Breast epithelium (tissue), 3 donors: ENCODE measurements around the gene FBXO4.

Source experiments
- POLR2A ChIP-seq: fragments of 450-650 bp; IDR thresholded peaks from one replicate; pipeline ENCODE4 v1.6.1; 2016; ENCODE audit warnings: antibody characterized with exemption, mild to moderate bottlenecking, moderate library complexity
- TF ChIP-seq, protein P1 (sequence below), 3 donors: fragments of 450-650 bp; IDR thresholded peaks; one replicate each; pipeline ENCODE4 v1.5.1; 2016 to 2017; ENCODE audit warnings: antibody characterized with exemption in 3 of 3, mild to moderate bottlenecking in 3 of 3, moderate library complexity in 3 of 3

DNA sequence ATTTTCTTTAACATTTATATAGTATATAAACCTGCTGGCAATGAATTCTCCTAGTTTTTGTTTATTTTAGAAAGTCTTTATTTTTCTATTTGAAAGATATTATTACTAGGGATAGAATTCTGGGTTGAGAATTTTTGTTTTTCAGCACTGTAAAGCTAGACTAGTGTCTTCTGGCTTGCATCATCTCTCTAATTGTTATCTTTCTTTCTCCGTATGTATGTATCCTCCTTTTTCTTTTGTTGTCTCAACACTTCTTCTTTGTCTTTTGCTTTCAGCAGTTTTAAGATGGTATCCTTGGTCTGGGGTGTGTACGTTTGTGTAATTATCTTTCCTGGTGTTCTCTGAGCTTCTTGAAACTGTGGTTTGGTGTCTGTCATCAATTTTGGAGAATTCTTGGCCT lies 48.8 kb downstream of the FBXO4 start:
- TF ChIP-seq, protein P1, sequence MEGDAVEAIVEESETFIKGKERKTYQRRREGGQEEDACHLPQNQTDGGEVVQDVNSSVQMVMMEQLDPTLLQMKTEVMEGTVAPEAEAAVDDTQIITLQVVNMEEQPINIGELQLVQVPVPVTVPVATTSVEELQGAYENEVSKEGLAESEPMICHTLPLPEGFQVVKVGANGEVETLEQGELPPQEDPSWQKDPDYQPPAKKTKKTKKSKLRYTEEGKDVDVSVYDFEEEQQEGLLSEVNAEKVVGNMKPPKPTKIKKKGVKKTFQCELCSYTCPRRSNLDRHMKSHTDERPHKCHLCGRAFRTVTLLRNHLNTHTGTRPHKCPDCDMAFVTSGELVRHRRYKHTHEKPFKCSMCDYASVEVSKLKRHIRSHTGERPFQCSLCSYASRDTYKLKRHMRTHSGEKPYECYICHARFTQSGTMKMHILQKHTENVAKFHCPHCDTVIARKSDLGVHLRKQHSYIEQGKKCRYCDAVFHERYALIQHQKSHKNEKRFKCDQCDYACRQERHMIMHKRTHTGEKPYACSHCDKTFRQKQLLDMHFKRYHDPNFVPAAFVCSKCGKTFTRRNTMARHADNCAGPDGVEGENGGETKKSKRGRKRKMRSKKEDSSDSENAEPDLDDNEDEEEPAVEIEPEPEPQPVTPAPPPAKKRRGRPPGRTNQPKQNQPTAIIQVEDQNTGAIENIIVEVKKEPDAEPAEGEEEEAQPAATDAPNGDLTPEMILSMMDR (IDR thresholded peaks at IDR 0.05), result no peak
- no peak for TF ChIP-seq POLR2A
